GM19328 (cell line): ENCODE measurements around the gene IL20RA.

Source experiments
- ATAC-seq: cut with Tn5 transposase; IDR thresholded peaks from one replicate; pipeline ENCODE4 v1.9.1; 2021; ENCODE audit warnings: mild to moderate bottlenecking, moderate library complexity; ENCODE audit not compliant: unreplicated experiment

Gene IL20RA

DNA sequence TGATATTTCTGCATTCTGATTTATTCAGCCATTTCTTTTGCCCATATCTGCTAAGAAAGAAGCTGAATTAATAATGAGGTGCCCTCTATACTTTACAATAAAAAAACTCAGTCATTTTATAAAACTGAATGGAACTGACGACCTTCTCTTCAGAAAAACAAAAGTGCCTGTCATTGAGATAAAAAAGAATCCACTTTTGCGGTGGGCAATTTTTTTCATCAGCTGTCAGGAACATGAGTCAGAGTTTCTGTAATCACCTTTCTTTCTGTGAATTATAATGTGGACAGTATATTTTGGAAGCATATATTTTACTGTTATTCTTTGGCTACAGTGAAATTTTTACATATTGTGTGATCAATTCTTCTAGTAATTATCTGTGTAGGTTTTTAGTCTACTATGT is 33.4 kb downstream of the IL20RA start:
- no peak for ATAC-seq

- no peak for ATAC-seq
These were observed 34.5 kb downstream of the IL20RA start for GRCh38 chr6:137010128-137010718.

GRCh38 chr6:137008204-137008603 is 36.6 kb downstream of the IL20RA start:
- ATAC-seq = no peak

DNA sequence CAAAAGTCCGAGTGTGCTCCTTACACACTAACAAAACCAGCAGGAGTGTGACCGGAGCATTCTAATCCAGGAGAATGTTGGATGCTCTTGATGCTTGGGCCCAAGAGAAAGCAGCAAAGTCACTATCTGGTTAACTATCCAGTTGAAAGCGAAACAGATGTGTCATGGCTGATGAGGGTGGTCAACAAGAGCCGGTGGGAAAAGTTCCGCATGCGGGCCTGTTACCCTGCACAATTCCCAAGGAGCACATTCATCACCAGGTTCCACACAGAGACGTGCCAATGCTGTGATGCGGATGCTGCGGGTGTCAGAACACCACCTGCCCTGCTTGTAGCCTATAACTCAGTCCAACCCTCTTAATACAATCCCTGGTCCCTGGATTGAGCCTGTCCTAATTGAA is 38.7 kb downstream of the IL20RA start:
- no peak for ATAC-seq

- no peak for ATAC-seq
These were observed 39.7 kb downstream of the IL20RA start for GRCh38 chr6:137005073-137005472.

- no peak for ATAC-seq
These were observed 42.3 kb downstream of the IL20RA start for GRCh38 chr6:137002505-137002904.

DNA sequence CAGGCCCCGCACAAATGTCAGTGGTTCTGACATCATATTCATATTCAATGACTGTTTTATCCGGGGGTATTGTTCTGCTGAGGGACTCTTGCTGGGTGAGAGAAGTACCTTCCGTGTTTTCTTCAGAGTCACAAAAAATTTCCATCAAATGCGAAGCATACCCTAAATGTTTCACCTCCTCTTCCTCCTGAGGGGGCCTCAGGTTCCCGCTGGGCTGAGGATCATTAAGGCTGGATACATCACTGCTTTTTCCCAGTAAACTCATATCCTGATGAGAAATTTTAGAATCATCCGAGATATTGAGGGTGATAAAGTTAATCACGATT is 42.8 kb downstream of the IL20RA start:
- ATAC-seq = no peak

- no peak for ATAC-seq
These were observed 43.3 kb downstream of the IL20RA start for GRCh38 chr6:137001299-137001976.

- no peak for ATAC-seq
These were observed 43.9 kb downstream of the IL20RA start for GRCh38 chr6:137000825-137001224.

DNA sequence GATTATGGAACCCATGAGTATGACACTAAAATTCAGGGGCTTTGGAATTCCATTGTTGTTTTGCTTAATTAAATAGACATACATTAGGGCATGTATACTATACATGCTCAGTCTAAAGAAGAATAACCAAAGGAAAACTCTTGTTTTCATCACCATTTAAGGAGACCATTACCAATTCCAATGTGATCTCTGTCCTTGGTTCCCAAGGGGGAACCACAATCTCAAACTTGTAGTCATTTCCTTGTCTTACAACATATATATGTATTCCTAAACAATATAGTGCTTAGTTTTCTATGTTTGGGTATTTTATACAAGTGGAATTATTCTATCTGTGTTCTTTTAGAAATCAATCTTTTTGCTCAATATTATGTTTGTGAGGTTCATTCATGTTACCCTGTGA is 49.2 kb downstream of the IL20RA start:
- no peak for ATAC-seq

DNA sequence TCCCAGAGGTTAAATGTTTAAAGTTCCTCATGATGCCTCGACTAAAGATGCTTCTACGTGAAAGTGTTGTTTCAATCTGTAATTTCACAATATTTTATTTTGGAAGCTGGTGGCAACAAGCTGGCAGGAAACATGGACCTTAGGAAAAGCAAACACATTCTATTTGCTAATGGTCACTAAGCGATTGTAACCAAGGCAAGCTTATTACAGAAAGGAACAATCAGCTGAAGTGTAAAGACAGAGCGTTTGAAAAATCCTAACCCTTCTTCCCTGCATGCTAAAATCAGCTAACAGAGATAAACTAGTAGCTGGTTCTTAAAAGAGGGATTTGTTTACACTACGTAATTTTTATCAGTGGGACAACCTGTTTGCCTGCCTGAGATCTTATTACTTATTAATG is 50.0 kb downstream of the IL20RA start:
- no peak for ATAC-seq

DNA sequence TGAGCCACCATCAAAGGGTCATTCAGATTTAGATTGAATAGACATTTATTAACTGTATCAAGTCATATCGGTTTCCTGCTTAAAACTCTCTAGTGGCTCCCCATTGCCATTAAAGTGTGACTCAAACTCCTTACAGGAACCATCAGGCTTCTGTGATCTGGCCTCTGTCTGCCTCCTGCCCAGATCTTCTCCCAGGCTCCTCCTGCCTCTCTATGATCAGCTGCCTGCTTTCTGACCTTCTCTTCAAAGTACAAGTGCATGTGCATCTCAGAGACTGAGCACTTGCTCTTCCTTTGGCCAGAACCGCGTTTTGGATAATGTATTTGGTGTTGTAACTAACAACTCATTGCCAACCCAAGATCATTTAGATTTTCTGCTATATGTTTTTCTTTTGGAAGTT is 52.7 kb downstream of the IL20RA start:
- ATAC-seq = no peak

DNA sequence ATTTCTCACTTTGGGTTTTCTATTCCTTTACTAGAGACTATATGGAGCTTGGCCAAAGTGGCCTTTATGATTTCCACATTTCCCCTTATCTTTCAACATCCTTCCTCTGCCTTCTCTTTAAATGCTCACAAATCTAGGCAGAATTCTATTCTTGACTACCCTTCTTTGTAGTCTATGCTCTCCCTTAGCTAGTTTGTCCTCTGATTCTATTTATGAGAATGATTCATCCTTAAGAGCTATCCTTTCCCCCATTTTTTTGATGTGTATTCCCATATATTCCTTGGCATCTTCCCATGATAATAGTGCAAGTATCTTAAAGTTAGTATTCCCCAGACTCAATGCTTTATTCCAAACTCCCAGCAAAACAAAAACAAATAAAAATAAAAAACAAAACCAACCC is 53.1 kb downstream of the IL20RA start:
- ATAC-seq = no peak

DNA sequence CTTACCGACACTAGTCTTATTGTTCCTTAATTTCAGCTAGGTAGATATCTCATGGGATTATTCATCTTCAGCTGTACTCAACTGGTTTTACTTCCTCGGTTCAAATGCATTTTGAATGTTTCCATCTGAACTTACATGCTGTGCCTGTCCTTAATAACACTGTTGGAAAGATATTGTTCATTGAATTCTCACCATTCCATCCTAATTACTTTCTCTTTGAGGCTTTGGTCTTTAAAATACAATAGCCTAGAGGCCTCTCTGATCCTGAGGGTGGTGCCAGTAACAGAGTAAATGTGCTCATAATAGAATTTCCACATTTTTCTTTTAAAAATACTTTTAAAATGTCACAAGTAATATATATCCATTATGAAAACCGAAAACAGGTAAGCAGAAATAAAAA is 54.0 kb downstream of the IL20RA start:
- ATAC-seq = no peak

DNA sequence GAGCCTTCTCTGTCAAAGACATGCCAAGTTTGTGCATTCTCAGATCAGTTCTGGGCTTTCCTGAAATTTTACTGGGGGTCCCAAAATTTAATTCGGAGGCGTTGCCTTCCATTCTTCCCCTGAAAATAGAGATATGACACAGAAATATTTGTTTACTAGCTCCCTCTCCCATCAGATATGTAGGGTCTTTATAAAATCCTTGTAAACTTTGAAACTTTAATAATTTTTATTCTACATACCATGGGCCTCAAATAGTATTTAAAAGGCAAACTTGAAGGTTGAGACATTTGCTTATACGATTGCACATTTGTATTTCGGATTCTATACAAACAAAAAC is 54.6 kb downstream of the IL20RA start:
- no peak for ATAC-seq

DNA sequence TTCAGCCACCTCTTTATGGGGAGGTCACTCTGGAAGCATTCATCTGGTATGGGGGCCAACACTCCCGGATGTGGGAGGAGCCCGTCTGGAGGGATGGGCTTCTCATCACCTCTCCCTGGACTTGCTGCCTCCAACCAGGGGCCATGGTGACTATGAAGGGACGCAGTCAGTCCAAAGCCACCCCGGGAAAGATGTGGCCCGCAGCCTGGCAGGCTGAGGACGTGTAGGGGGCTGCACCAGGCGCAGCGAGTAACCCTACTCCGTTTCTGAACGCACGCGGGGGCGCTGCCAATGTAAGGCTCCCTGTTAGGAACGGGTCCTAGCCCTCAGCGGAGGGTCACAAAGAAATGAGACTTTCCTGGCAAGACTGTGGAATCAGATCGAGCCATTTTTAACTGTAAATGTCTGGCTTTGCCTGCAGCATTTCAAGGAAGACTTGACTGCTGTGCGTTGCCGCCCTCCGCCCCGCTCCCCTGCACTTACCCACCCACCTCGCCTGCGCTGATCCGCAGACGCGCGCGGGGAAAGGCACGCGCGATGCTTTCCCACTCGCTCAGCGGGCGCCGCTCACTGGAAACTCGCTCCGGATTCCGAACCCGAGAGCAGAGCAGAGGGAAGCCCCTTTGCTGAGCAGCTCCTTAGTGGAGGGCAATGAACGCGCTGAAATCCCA is 55.1 kb downstream of the IL20RA start:
- no peak for ATAC-seq

DNA sequence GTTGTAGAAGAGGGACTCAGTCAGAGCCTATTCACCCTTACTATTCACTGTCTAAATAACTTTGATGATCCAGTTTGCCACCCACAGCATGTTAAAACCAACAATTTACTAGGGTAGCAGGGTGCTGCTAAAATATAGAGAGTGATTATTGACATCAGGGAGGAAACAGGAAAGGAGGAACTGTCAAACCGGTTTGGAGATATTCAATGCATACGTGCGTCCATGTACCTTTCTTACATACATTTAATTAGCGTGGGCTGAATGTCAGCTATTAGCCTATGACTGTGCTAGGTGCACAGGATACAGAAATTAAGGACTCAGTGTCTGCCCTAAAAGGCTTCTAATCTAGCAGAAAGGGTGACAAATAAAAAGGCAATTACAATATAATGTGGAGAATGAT is 57.2 kb downstream of the IL20RA start:
- no peak for ATAC-seq

GRCh38 chr6:136985502-136985901 is 59.3 kb downstream of the IL20RA start:
- no peak for ATAC-seq

DNA sequence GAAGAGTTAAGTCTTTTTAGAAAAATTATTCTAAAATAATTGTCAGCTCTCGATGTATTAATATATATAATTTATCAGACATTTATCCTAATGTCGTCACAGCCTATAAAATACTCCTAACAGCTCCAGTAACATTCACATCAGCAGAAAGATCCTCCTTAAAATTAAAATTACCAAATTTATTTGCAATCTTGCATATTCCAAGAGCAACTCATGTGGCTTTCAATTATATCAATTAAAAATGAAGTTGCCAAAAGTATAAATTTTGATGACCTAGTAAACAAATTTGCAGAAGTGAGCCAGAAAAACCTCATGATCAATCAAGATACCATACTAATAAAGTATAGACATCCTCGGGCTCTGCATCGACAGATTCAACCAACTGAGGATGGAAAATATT is 60.2 kb downstream of the IL20RA start:
- ATAC-seq = no peak

GRCh38 chr6:136983687-136984086 is 61.1 kb downstream of the IL20RA start:
- ATAC-seq = no peak

DNA sequence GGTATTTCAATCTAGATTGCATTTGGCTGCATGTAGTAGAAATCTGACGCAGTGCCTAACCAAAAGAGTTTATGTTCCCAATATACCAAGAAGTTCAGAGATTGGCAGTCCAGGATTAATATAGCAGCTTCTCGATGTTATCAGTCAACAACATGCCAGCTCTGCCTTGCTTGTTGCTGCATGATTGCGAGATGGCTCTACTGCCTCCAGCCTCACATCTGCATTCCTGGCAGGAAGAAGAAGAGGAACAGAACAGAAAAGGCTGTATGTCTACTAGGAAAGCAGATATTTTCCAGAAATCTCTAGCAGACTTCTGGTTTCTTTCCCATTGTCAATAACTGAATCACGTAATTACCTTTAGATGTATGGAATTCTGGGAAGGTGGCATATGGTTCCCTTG is 61.8 kb downstream of the IL20RA start:
- ATAC-seq = no peak

DNA sequence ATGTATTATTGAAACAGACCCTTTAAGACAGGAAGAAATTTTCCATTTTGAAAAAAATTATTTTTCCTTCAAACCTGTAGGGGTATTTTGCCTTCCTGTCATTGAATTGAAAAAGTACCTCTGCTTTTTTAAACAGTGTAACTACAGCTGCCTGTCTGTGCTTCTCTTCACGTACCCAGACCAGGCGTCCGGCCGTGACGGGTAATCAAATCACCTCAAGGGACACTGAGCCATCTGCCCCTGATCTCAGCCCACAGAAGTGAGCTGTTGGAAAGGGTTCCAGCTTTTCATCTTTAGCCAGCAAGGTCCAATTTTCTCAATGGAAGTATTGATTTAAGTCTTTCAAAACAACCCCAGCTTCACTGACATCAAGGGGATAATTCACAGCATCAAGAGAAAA is 64.7 kb downstream of the IL20RA start:
- ATAC-seq = no peak

- no peak for ATAC-seq
These were observed 65.6 kb downstream of the IL20RA start for GRCh38 chr6:136979206-136979605.
